Activated CD8-positive, alpha-beta memory T cell treated with anti-CD3 and anti-CD28 coated beads for 48 hours (primary cell): ENCODE data around the gene OR3A2.
"Not testable (repeated sequence)": the region's sequence is repeated elsewhere in the genome, so short reads cannot be mapped to it uniquely, and the experiment has no call there.

Experiments
- DNase-seq, 3 experiments: peaks; one replicate each; pipeline ENCODE4 v3.0.0-alpha.2; 2020; ENCODE audit warnings: low read depth in 2 of 3, low spot score in 2 of 3

Gene OR3A2

DNA sequence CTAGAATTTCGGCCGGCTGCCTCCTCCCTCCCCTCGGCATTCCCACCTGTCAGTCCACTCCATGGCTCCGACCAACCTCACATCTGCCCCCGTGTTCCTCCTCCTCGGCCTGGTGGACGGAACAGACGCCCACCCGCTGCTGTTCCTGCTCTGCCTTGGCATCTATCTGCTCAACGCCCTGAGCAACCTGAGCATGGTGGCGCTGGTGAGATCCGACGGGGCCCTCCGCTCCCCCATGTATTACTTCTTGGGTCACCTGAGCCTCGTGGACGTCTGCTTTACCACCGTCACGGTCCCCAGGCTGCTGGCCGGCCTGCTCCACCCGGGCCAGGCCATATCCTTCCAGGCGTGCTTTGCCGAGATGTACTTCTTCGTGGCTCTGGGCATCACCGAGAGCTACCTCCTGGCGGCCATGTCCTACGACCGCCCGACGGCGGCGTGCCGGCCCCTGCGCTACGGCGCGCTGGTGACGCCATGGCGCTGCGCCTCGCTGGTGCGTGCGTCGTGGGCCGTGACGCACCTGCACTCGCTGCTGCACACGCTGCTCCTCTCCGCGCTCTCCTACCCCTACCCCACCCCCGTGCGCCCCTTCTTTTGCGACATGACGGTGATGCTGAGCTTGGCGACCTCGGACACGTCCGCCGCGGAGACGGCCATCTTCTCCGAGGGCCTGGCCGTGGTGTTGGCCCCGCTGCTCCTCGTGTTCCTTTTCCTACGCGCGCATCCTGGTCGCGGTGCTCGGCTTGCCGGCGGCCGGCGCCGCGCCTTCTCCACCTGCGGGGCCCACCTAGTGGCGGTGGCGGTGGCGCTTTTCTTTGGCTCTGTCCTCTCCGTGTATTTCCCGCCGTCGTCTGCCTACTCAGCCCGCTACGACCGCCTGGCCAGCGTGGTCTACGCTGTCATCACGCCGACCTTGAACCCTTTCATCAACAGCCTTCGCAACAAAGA lies at the start of gene OR3A2:
OR3A2 (minus strand) TSS at position 440 of the 948 bp plus-strand sequence.
- no peak for DNase-seq

DNA sequence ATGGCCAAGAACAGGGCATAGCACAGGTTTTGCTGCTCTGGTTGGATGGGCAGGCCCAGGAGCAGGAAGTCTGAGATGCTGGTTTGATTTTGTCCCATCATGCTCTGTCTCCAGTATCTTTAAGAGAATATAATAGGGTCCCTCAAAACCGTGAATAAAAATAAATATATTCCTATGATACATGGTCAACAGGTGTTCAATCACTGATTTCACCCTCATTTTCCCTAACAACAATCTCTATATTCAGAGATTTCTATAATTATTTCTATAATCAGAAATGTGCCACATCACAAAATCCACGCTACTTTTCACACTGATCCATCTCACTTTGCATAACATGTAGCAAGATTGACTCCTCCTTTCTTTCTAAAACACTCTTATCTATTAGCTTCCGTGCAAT lies 47.6 kb upstream of the OR3A2 start, which contains the start of gene OR1E2:
OR1E2 (minus strand) TSS at position 101 of the 400 bp plus-strand sequence; CDS start at position 101, 0 bp downstream.
- no peak for DNase-seq

DNA sequence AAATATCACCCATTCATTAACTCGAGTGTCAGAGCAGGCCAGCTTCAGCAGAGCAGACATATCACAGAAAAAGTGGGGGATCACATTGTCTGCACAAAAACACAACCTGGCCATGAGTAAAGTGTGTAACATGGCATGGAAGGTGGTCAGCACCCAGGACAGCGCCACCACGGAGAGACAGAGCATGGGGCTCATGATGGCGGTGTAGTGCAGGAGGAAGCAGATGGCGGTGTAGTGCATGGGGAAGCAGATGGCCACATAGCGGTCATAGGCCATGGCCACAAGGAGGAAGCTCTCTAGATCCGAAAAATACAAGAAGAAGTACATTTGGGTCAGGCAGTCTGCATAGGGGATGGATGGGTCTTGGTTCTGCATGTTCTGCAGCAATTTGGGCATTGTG lies 47.1 kb upstream of the OR3A2 start:
- DNase-seq, result not testable (repeated sequence)

DNA sequence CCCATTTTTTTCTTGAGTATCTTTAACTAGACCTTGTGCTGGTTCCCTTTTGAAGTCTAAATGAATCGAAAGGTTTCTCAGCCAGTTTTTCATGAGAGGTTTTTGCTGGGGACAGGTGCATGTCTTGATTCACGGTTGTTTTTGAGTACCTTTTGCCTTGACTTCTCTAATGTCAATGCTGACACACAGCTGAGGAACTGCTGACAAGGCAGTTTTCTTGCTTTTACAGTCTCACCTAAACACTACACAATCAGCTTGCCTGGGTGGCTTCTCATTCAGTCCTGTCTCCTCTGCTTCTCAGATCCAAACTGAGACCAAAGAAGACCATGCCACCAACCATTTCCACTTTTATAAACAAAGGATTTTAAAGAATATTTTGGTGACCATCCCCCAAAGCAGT lies 32.1 kb upstream of the OR3A2 start:
- DNase-seq, result no peak

DNA sequence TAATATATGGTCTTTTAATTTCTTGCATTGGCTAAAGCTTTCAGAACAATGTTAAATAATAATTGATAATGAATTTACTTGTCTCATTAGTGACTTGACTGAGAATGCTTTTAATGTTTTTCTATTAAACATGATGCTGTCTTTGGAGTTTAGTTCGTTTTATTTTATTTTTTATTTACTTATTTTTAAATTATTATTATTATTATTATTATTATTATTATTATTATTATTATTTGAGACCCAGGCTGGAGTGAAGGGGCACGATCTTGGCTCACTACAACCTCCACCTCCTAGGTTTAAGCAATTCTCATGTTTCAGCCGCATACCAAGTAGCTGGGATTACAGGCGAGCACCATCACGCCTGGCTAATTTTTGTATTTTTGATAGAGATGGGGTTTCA lies 29.5 kb upstream of the OR3A2 start:
- DNase-seq, result no peak

DNA sequence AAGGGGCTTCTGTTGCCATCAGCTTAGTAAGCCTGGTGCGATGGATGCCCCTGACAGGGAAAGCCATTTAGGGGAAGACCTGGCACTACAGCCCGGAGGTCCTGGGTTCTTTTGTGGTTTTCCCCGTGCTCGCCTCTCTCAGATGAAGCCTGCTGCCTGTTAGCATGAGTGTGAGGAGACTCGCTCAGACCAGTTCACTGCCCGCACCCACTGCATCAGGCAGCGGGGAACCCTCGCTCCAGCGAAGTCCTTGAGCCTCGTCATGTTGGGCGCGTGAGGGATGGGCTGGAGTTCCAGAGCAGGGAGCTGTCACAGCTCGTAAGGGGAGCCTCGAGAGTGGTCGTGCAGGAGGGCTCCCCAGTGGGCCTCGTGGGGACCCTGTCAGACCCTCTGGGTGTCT lies 26.1 kb upstream of the OR3A2 start:
- not testable (repeated sequence) for DNase-seq

GRCh38 chr17:3411070-3411469 lies 25.0 kb upstream of the OR3A2 start, which contains the start of gene OR3A3:
TSS of gene OR3A3 (plus strand) at chr17:3411370.
- no peak for DNase-seq

DNA sequence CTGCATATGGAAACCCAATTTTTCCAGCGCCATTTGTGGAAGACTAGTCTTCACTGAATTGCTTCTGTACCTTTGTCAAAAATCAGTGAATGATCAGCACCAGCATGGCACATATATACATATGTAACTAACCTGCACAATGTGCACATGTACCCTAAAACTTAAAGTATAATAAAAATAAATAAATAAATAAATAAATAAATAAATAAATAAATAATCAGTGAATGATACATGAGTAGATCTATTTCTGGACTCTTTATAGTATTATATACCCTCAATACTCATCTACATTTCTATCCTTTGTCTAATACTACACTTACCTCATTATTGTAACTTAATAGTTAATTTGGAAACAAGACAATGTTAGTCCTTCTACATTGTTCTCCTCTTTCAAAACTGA lies 17.7 kb upstream of the OR3A2 start:
- DNase-seq, result not testable (repeated sequence)

DNA sequence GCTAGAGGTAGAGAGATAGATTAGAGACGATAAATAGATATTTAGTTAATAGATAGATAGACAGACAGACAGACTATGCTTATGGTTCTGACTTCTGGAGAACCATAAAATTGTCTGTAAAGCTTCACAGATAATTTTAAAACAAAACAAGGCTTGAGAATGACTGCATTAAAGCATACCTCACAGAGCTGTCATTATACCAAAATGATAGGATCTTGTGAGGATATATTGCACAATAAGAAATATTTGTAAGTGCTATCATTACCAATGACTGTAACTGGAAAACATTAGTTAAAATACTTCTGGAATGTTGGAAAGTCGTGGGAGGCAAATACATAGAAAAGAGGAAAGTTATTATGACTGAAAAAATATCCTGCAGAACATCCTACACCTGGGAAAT lies 15.7 kb upstream of the OR3A2 start:
- no peak for DNase-seq

DNA sequence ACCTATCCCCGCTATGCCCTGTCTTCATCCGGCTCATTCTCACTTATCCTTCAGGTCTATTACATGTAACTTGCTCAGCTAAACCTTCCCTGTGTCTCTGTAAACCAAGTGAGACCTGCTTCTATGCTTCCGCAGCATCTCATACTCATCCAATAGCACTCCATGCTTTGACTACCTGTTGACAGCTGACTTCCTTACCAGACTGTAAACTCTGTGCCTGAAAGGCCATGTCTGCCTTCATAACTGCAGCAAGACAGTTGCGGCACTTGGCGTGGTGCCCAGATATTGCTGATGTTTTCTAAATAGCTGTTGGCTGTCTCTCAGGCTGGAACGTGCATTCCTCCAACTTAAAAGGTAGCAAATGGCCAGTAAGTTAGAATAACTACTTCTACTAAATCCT lies 13.9 kb upstream of the OR3A2 start:
- no peak for DNase-seq

GRCh38 chr17:3398310-3398709 lies 12.2 kb upstream of the OR3A2 start, which contains the start of gene OR1E1:
TSS of gene OR1E1 (minus strand) at chr17:3398410. CDS start at chr17:3398410, 0 bp downstream.
- no peak for DNase-seq

DNA sequence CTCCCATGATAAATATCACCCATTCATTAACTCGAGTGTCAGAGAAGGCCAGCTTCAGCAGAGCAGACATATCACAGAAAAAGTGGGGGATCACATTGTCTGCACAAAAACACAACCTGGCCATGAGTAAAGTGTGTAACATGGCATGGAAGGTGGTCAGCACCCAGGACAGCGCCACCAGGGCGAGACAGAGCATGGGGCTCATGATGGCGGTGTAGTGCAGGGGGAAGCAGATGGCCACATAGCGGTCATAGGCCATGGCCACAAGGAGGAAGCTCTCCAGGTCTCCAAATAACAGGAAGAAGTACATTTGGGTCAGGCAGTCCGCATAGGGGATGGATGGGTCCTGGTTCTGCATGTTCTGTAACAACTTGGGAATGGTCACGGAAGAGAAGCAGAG lies 11.7 kb upstream of the OR3A2 start:
- not testable (repeated sequence) for DNase-seq

- no peak for DNase-seq
Observed at GRCh38 chr17:3389791-3390190, 3.7 kb upstream of the OR3A2 start.

GRCh38 chr17:3381957-3382356 lies 4.2 kb downstream of the OR3A2 start:
- no peak for DNase-seq

- DNase-seq, result no peak
Observed at GRCh38 chr17:3378321-3378720, 7.8 kb downstream of the OR3A2 start.

DNA sequence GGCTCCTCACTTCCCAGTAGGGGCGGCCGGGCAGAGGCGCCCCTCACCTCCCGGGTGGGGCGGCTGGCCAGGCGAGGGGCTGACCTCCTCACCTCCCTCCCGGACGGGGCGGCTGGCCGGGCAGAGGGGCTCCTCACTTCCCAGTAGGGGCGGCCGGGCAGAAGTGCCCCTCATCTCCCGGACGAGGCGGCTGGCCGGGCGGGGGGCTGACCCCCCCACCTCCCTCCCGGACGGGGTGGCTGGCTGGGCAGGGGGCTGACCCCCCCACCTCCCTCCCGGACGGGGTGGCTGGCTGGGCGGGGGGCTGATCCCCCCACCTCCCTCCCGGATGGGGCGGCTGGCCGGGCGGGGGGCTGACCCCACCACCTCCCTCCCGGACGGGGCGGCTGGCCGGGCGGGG lies 14.9 kb downstream of the OR3A2 start:
- not testable (repeated sequence) for DNase-seq

DNA sequence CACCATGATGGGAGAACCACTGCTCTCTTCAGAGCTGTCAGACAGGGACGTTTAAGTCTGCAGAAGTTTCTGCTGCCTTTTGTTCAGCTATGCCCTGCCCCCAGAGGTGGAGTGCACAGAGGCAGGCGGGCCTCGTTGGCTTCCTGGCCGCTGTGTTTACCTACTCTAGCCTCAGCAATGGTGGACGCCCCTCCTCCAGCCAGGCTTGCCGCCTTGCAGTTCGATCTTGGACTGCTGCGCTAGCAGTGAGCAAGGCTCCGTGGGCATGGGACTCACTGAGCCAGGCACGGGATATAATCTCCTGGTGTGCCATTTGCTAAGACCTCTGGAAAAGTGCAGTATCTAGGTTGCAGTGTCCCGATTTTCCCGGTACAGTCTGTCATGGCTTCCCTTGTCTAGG lies 43.3 kb downstream of the OR3A2 start:
- DNase-seq, result not testable (repeated sequence)

- DNase-seq, result no peak
Observed at GRCh38 chr17:3335876-3336275, 50.2 kb downstream of the OR3A2 start.

DNA sequence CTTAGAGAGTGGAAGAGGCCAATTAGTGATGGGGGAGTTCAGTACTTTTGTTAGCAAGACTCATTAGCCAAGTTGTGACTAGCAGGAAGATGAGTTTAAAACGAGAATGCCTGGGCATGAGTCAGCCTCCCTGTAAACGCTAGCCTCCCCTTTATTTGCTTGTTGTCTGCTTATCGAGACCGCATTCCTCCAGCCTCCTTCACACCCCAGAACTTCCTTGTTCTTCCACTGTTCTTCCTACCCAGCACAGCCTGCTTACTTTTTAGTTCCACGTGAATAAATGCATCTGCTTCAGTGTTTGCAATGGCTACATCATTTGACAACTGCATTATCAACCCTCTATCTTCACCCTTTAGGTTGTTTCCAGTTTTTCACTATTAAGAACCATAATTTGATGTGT lies 67.8 kb downstream of the OR3A2 start:
- DNase-seq, result no peak

DNA sequence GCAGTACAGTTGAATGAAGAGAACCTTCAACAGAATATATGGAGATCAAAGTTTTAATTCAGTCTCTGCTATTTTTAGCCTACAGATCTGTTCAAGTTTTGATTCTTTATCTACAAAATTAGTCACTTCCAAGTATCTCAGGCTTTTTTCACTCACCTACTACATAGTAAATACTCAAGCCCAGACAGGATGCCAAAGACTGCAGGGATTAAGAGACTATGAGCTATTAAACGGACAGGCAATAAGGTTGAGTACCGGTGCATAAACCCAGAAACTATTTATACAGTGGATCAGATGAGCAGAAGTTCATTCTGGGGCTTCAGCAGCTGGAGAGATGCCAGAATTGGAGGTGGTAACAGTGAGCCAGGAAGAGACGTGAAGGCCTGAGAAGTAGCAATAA lies 69.3 kb downstream of the OR3A2 start:
- DNase-seq, result no peak

DNA sequence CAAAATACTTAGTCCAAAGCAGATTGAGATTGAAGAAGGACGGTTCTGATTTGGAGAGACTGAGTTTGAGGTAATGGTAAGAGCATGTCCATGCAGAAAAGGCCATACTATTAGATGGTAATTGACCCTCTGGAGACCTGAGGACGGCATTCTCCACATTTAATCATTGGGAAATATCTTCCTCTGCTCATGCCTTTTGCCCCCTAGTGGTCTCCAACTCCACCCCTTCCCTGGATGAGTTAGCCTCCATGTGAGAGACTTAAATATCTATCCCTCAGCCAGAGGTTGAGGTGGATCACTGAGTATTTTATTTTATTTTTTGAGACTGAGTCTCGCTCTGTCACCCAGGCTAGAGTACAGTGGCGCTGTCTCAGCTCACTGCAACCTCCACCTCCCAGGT lies 77.5 kb downstream of the OR3A2 start:
- no peak for DNase-seq

DNA sequence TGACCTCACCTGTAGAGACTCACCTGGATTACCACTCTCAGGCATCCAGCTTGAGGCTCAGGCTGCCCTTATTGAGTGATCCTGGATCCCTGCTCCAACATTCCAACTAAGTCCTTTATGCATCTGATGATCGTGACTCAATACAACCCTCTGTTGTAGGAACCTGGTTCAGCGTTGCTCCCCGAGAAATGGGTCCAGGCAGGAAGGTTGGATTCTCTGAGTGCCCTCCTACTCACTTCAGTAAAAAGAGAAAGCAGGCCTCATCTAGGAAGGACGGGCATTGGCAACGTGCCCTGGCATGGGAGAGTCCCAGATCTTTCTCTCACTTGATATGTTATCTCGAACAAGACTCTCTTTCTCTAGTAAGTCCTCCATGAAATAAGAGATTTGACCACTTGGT lies 87.8 kb downstream of the OR3A2 start, which contains the start of gene OR3A1:
OR3A1 (minus strand) TSS at position 101 of the 400 bp plus-strand sequence. CDS start 5,778 bp downstream, outside the sequence.
- DNase-seq, result no peak
